ENCODE results near the gene SALL1.

GRCh38 chr16:51168755-51169154, 17.7 kb upstream of the SALL1 start:
- no peak for TF ChIP-seq CTCF (IDR thresholded peaks at IDR 0.05; ENCODE audit: low read depth, low read length, poor library complexity, severe bottlenecking)
- no peak for TF ChIP-seq EZH2phosphoT487 (IDR thresholded peaks at IDR 0.05; ENCODE audit: borderline replicate concordance, low read length)
